GM19324 (cell line): ENCODE data around the gene RHEX.
A peak's percentile ranks its signal among the peaks of the same experiment; 100 is the strongest.
"Not testable (repeated sequence)": the region's sequence is repeated elsewhere in the genome, so short reads cannot be mapped to it uniquely, and the experiment has no call there.

Source experiments
- ATAC-seq: cut with Tn5 transposase; IDR thresholded peaks from one replicate; pipeline ENCODE4 v1.9.1; 2021; ENCODE audit warnings: mild to moderate bottlenecking, moderate library complexity; ENCODE audit not compliant: unreplicated experiment, low FRiP score

Gene RHEX

GRCh38 chr1:206029484-206029883 is 23.5 kb upstream of the RHEX start:
- no peak for ATAC-seq

- ATAC-seq, result no peak
Measured at GRCh38 chr1:206030191-206030590, 22.8 kb upstream of the RHEX start.

- no peak for ATAC-seq
Measured at GRCh38 chr1:206030714-206031113, 22.3 kb upstream of the RHEX start.

- no peak for ATAC-seq
Measured at GRCh38 chr1:206032380-206033140, 20.4 kb upstream of the RHEX start.

GRCh38 chr1:206035027-206035426 is 17.9 kb upstream of the RHEX start:
- ATAC-seq, result peak; percentile 63

- no peak for ATAC-seq
Measured at GRCh38 chr1:206036663-206037455, 16.1 kb upstream of the RHEX start.

- ATAC-seq, result no peak
Measured at GRCh38 chr1:206037581-206037980, 15.4 kb upstream of the RHEX start.

- ATAC-seq, result no peak
Measured at GRCh38 chr1:206039046-206039973, 13.7 kb upstream of the RHEX start.

GRCh38 chr1:206040328-206040727 is 12.6 kb upstream of the RHEX start:
- ATAC-seq, result no peak

GRCh38 chr1:206041640-206042039 is 11.3 kb upstream of the RHEX start:
- peak; percentile 84 for ATAC-seq

- no peak for ATAC-seq
Measured at GRCh38 chr1:206047271-206047670, 5.7 kb upstream of the RHEX start.

GRCh38 chr1:206048582-206048981 is 4.4 kb upstream of the RHEX start:
- no peak for ATAC-seq

GRCh38 chr1:206049293-206049692 is 3.7 kb upstream of the RHEX start:
- no peak for ATAC-seq

- ATAC-seq, result no peak
Measured at GRCh38 chr1:206049919-206050600, 2.9 kb upstream of the RHEX start.

- peak; percentile 89 for ATAC-seq
Measured at GRCh38 chr1:206050655-206051235, 2.2 kb upstream of the RHEX start.

GRCh38 chr1:206052231-206052865 is 625 bp upstream of the RHEX start:
- ATAC-seq, result not testable (repeated sequence)

GRCh38 chr1:206053616-206054015 is 643 bp downstream of the RHEX start:
- not testable (repeated sequence) for ATAC-seq

GRCh38 chr1:206055069-206055625 is 2.2 kb downstream of the RHEX start:
- ATAC-seq, result not testable (repeated sequence)
